Measurements from ENCODE around the gene ADAMTS14.

The ADAMTS14 gene

GRCh38 chr10:70726909-70727495 lies 54.7 kb downstream of the ADAMTS14 start:
- in situ Hi-C loops (cut with MboI; ENCODE audit: low sequenced_read_pairs): no loop called here

GRCh38 chr10:70728328-70728727 lies 56.0 kb downstream of the ADAMTS14 start:
- in situ Hi-C loops (cut with MboI; ENCODE audit: low sequenced_read_pairs): no loop called here

GRCh38 chr10:70729763-70730357 lies 57.6 kb downstream of the ADAMTS14 start:
- in situ Hi-C loops (cut with MboI; ENCODE audit: low sequenced_read_pairs): no loop called here

GRCh38 chr10:70730955-70731354 lies 58.6 kb downstream of the ADAMTS14 start:
- in situ Hi-C loops (cut with MboI; ENCODE audit: low sequenced_read_pairs): no loop called here

- in situ Hi-C loops (cut with MboI; ENCODE audit: low sequenced_read_pairs): no loop called here
Observed at GRCh38 chr10:70732569-70732968, 60.3 kb downstream of the ADAMTS14 start.

GRCh38 chr10:70733051-70733450 lies 60.7 kb downstream of the ADAMTS14 start:
- in situ Hi-C loops (cut with MboI; ENCODE audit: low sequenced_read_pairs): no loop called here

GRCh38 chr10:70735161-70735560 lies 62.9 kb downstream of the ADAMTS14 start:
- in situ Hi-C loops (cut with MboI; ENCODE audit: low sequenced_read_pairs): no loop called here

GRCh38 chr10:70736525-70736924 lies 64.2 kb downstream of the ADAMTS14 start:
- in situ Hi-C loops (cut with MboI; ENCODE audit: low sequenced_read_pairs): no loop called here

GRCh38 chr10:70737250-70737649 lies 64.9 kb downstream of the ADAMTS14 start:
- in situ Hi-C loops (cut with MboI; ENCODE audit: low sequenced_read_pairs): no loop called here

GRCh38 chr10:70738006-70738760 lies 65.9 kb downstream of the ADAMTS14 start:
- in situ Hi-C loops (cut with MboI; ENCODE audit: low sequenced_read_pairs): no loop called here

GRCh38 chr10:70738761-70739121 lies 66.4 kb downstream of the ADAMTS14 start:
- in situ Hi-C loops (cut with MboI; ENCODE audit: low sequenced_read_pairs): no loop called here

GRCh38 chr10:70740406-70741288 lies 68.3 kb downstream of the ADAMTS14 start:
- in situ Hi-C loops (cut with MboI; ENCODE audit: low sequenced_read_pairs): no loop called here

GRCh38 chr10:70742537-70743429 lies 70.5 kb downstream of the ADAMTS14 start:
- in situ Hi-C loops (cut with MboI; ENCODE audit: low sequenced_read_pairs): no loop called here

- in situ Hi-C loops (cut with MboI; ENCODE audit: low sequenced_read_pairs): no loop called here
Observed at GRCh38 chr10:70743430-70743788, 71.1 kb downstream of the ADAMTS14 start.

GRCh38 chr10:70743879-70744278 lies 71.6 kb downstream of the ADAMTS14 start:
- in situ Hi-C loops (cut with MboI; ENCODE audit: low sequenced_read_pairs): no loop called here

- in situ Hi-C loops (cut with MboI; ENCODE audit: low sequenced_read_pairs): no loop called here
Observed at GRCh38 chr10:70744617-70745143, 72.4 kb downstream of the ADAMTS14 start.

GRCh38 chr10:70745555-70745954 lies 73.2 kb downstream of the ADAMTS14 start:
- in situ Hi-C loops (cut with MboI; ENCODE audit: low sequenced_read_pairs): no loop called here

GRCh38 chr10:70747192-70747965 lies 75.1 kb downstream of the ADAMTS14 start:
- in situ Hi-C loops (cut with MboI; ENCODE audit: low sequenced_read_pairs): no loop called here

- in situ Hi-C loops (cut with MboI; ENCODE audit: low sequenced_read_pairs): no loop called here
Observed at GRCh38 chr10:70748305-70748704, 76.0 kb downstream of the ADAMTS14 start.
